Endothelial cell (in vitro differentiated cells): Measurements from ENCODE around the gene MCTP1. TPM values are rescaled to one million over a fixed set of nuclear protein-coding genes. Genes with fewer than 3 reads are reported as not detected.

Experiments used
- DNase-seq: peaks from one replicate; pipeline ENCODE4 v3.0.0; 2021; ENCODE audit warnings: low spot score
- H3K27ac Mint-ChIP-seq: one replicate; pipeline ENCODE4 v1.8.0; 2021; ENCODE audit warnings: mixed read lengths, inconsistent platforms; ENCODE audit not compliant: unreplicated experiment
- H3K27me3 Mint-ChIP-seq: one replicate; pipeline ENCODE4 v1.8.0; 2021; ENCODE audit warnings: mild to moderate bottlenecking, moderate library complexity, mixed read lengths, inconsistent platforms; ENCODE audit not compliant: unreplicated experiment
- H3K36me3 Mint-ChIP-seq: one replicate; pipeline ENCODE4 v1.8.0; 2021; ENCODE audit warnings: mild to moderate bottlenecking, low read depth, mixed read lengths, inconsistent platforms; ENCODE audit not compliant: unreplicated experiment
- H3K4me1 Mint-ChIP-seq: one replicate; pipeline ENCODE4 v1.8.0; 2021; ENCODE audit warnings: mild to moderate bottlenecking, mixed read lengths, inconsistent platforms; ENCODE audit not compliant: unreplicated experiment
- H3K4me3 Mint-ChIP-seq: one replicate; pipeline ENCODE4 v1.8.0; 2021; ENCODE audit warnings: mild to moderate bottlenecking, mixed read lengths, inconsistent platforms; ENCODE audit not compliant: unreplicated experiment
- H3K9me3 Mint-ChIP-seq: one replicate; pipeline ENCODE4 v1.8.0; 2021; ENCODE audit warnings: mixed read lengths, inconsistent platforms; ENCODE audit not compliant: unreplicated experiment
- total RNA-seq: library from RNA; stranded (reverse); fragmentation: NEBNext Ultra II Directional; extraction: Animal tissue kit (Norgen Biotek cat#: 25700); gene quantifications from one replicate; pipeline ENCODE4 v1.2.1, GENCODE V29; 2021; ENCODE audit not compliant: unreplicated experiment
- TF ChIP-seq, protein P1 (sequence below): fragments of 200-600 bp; sonication (generic); IDR thresholded peaks from one replicate; pipeline ENCODE4 v1.5.0; 2021; ENCODE audit warnings: antibody characterized with exemption; ENCODE audit not compliant: unreplicated experiment

The MCTP1 gene
- total RNA-seq, 1 donor from 2014 or later, result 2.2 TPM

- Mint-ChIP-seq H3K27me3 (no peaks in the 10 kb centered on the region), H3K9me3 (no peaks in the 10 kb centered on the region), H3K27ac (no peak overlapping the region), H3K4me1 (no peaks in the 10 kb centered on the region), H3K36me3 (no peaks in the 10 kb centered on the region), H3K4me3 (no peak overlapping the region)
- TF ChIP-seq, protein P1, sequence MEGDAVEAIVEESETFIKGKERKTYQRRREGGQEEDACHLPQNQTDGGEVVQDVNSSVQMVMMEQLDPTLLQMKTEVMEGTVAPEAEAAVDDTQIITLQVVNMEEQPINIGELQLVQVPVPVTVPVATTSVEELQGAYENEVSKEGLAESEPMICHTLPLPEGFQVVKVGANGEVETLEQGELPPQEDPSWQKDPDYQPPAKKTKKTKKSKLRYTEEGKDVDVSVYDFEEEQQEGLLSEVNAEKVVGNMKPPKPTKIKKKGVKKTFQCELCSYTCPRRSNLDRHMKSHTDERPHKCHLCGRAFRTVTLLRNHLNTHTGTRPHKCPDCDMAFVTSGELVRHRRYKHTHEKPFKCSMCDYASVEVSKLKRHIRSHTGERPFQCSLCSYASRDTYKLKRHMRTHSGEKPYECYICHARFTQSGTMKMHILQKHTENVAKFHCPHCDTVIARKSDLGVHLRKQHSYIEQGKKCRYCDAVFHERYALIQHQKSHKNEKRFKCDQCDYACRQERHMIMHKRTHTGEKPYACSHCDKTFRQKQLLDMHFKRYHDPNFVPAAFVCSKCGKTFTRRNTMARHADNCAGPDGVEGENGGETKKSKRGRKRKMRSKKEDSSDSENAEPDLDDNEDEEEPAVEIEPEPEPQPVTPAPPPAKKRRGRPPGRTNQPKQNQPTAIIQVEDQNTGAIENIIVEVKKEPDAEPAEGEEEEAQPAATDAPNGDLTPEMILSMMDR, result no peak
- DNase-seq, result no peak
These were observed 491.1 kb downstream of the MCTP1 start for GRCh38 chr5:94793816-94794198.

DNA sequence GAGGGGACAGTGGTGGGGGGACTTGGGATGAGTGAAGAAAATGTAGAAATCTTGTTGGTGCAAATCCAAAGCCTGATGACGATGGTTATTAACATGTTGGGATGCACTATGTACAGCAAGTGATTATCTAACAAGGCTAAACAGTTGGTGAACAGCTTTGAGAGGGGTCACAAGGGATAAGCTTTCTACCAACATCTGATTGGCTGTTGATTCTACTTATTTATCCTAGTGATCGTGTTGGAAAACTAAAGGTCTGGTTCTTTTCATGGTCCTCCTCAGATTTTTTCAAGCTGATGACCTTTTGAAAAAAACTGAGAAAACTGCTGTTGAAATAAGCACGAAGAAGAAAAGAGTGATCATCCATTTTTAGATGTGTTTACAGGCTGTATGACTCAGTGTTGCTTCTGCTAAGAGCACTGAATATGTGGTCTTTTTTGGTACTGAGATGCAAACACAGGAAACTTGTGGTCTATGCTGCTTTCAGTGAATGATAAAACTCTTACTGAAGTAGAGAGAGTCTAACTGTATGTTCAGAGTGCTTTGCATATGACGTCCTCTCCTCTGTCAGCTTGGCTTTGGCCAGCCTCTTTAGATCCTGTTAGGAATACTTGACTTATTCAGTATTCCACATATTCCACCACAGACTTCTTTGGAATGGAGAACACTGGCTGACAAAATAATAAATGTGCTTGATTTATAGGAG, 491.6 kb downstream of the MCTP1 start:
- no peaks in the 10 kb centered on the region for H3K36me3 Mint-ChIP-seq
- no peak overlapping the region for H3K4me3 Mint-ChIP-seq
- H3K27ac Mint-ChIP-seq, result no peak overlapping the region
- TF ChIP-seq, protein P1, result no peak
- no peaks in the 10 kb centered on the region for H3K27me3 Mint-ChIP-seq
- no peaks in the 10 kb centered on the region for H3K9me3 Mint-ChIP-seq
- no peaks in the 10 kb centered on the region for H3K4me1 Mint-ChIP-seq
- DNase-seq, result no peak

- Mint-ChIP-seq H3K9me3 (no peaks in the 10 kb centered on the region), H3K27me3 (no peaks in the 10 kb centered on the region), H3K27ac (no peak overlapping the region), H3K36me3 (no peaks in the 10 kb centered on the region), H3K4me1 (no peaks in the 10 kb centered on the region), H3K4me3 (no peak overlapping the region)
- no peak for DNase-seq
- TF ChIP-seq, protein P1, result no peak
These were observed 493.1 kb downstream of the MCTP1 start for GRCh38 chr5:94791829-94792228.

GRCh38 chr5:94788527-94788926, 496.4 kb downstream of the MCTP1 start:
- DNase-seq, result no peak
- TF ChIP-seq, protein P1, result no peak
- Mint-ChIP-seq H3K27me3 (no peaks in the 10 kb centered on the region), H3K4me3 (no peak overlapping the region), H3K4me1 (no peaks in the 10 kb centered on the region), H3K9me3 (no peaks in the 10 kb centered on the region), H3K36me3 (no peaks in the 10 kb centered on the region), H3K27ac (no peak overlapping the region)

GRCh38 chr5:94784536-94785505, 500.1 kb downstream of the MCTP1 start:
- Mint-ChIP-seq H3K4me3 (no peak overlapping the region), H3K9me3 (no peaks in the 10 kb centered on the region), H3K27me3 (no peaks in the 10 kb centered on the region), H3K27ac (no peak overlapping the region), H3K4me1 (no peaks in the 10 kb centered on the region), H3K36me3 (no peaks in the 10 kb centered on the region)
- TF ChIP-seq, protein P1, result no peak
- no peak for DNase-seq
